Stomach (tissue), 4 donors: ENCODE measurements around the gene B4GALT6.

Experiments used
- POLR2AphosphoS5 ChIP-seq, 3 donors: sonication (generic); formaldehyde crosslinking; IDR thresholded peaks; one replicate each; pipeline ENCODE4 v1.6.1; 2016; ENCODE audit warnings: antibody characterized with exemption in 3 of 3
- TF ChIP-seq, protein P1 (sequence below), 7 experiments: fragments of 450-650 bp in 4 of 7; fragments of 200-600 bp in 3 of 7; sonication (generic) in 3 of 7; IDR thresholded peaks; one replicate each; pipeline ENCODE4 v1.5.1; 2016 to 2019; ENCODE audit warnings: antibody characterized with exemption in 7 of 7, control low read depth in 2 of 7, mild to moderate bottlenecking in 1 of 7

DNA sequence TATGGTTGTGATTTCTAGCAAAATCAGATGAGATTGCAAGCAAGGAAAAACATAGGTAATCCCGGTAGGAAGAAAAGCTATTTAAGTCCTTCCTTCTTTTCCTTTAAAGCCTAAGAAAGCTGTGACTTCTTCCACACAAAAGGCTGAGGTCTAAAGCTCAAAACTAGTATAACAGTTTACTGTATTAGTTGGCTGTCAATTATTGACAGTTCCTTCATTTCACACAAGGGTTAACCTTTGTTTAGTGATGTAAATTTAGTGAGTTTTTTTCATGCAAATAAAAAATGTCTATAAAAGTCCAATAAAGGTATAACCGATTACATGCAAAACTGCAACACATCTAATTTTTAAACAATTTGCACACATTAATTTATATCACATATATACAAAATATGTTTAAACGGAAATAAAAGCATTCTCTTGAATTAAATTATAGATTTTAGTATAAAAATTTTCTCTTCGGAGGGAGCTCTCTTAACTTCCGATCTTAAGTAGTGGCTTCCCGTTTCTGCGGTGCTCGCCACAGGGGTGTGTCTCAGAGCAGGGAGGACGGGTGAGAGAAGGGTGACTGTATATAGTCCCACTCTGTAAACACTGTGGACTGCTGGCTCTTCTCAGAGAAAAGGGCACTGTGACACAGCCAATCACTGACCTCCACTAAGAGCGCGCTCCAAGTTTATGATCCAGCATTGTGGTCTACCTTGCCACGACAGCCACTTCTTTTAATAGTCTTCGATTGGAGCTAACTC lies 59.3 kb downstream of the B4GALT6 start:
- TF ChIP-seq, protein P1, sequence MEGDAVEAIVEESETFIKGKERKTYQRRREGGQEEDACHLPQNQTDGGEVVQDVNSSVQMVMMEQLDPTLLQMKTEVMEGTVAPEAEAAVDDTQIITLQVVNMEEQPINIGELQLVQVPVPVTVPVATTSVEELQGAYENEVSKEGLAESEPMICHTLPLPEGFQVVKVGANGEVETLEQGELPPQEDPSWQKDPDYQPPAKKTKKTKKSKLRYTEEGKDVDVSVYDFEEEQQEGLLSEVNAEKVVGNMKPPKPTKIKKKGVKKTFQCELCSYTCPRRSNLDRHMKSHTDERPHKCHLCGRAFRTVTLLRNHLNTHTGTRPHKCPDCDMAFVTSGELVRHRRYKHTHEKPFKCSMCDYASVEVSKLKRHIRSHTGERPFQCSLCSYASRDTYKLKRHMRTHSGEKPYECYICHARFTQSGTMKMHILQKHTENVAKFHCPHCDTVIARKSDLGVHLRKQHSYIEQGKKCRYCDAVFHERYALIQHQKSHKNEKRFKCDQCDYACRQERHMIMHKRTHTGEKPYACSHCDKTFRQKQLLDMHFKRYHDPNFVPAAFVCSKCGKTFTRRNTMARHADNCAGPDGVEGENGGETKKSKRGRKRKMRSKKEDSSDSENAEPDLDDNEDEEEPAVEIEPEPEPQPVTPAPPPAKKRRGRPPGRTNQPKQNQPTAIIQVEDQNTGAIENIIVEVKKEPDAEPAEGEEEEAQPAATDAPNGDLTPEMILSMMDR (IDR thresholded peaks at IDR 0.05), result no peak
- no peak for TF ChIP-seq POLR2AphosphoS5 (IDR thresholded peaks at IDR 0.05)
